Keratinocyte (primary cell): ENCODE data around the gene ADAMTS2. TPM values are rescaled to one million over a fixed set of nuclear protein-coding genes. Genes with fewer than 3 reads are reported as not detected.
A peak's percentile ranks its signal among the peaks of the same experiment; 100 is the strongest.

Experiments used
- DNase-seq: peaks from one replicate; pipeline ENCODE4 v3.0.0-alpha.2; 2011; ENCODE audit warnings: low read depth, missing footprints, low spot score
- FAIRE-seq: peaks from 2 replicates; lab custom pipeline; 2011; peaks lifted over from hg19 to GRCh38; lab: Jason Lieb, UNC
- H2AFZ ChIP-seq: 2 replicates; pipeline ENCODE4 v1.6.0; 2012; ENCODE audit warnings: low read length, control low read depth, inconsistent platforms; ENCODE audit not compliant: control insufficient read depth
- H3K27ac ChIP-seq: 2 replicates; pipeline ENCODE4 v1.5.1; 2011; ENCODE audit warnings: low read length; ENCODE audit not compliant: control insufficient read depth, insufficient read depth
- H3K27me3 ChIP-seq: 3 replicates; pipeline ENCODE4 v1.6.0; 2011; ENCODE audit warnings: low read length; ENCODE audit not compliant: control insufficient read depth, insufficient read depth; ENCODE audit errors: extremely low read depth
- H3K36me3 ChIP-seq, 2 experiments: 2 replicates in 1 of 2; 3 replicates in 1 of 2; pipeline ENCODE4 v1.5.1; 2011; ENCODE audit warnings: low read length in 2 of 2, mild to moderate bottlenecking in 1 of 2; ENCODE audit not compliant: control insufficient read depth in 2 of 2, insufficient read depth in 2 of 2; ENCODE audit errors: extremely low read depth in 1 of 2
- H3K4me1 ChIP-seq: 3 replicates; pipeline ENCODE4 v1.5.1; 2011; ENCODE audit warnings: low read length; ENCODE audit not compliant: control insufficient read depth, insufficient read depth; ENCODE audit errors: extremely low read depth
- H3K4me2 ChIP-seq: 3 replicates; pipeline ENCODE4 v1.6.0; 2011; ENCODE audit warnings: low read depth, low read length; ENCODE audit not compliant: control insufficient read depth, insufficient read depth; ENCODE audit errors: extremely low read depth
- H3K4me3 ChIP-seq, 3 experiments: fragments of 200-600 bp in 1 of 3; sonication (generic) in 1 of 3; 2 replicates in 2 of 3; 3 replicates in 1 of 3; pipeline ENCODE4 v1.5.1; 2011 to 2016; ENCODE audit warnings: low read length in 3 of 3, mild to moderate bottlenecking in 3 of 3, control low read depth in 2 of 3, inconsistent platforms in 1 of 3, low read depth in 1 of 3, mixed read lengths in 1 of 3, mixed run types in 1 of 3, moderate library complexity in 1 of 3; ENCODE audit not compliant: control insufficient read depth in 2 of 3, insufficient read depth in 2 of 3; ENCODE audit errors: extremely low read depth in 1 of 3
- H3K79me2 ChIP-seq: 2 replicates; pipeline ENCODE4 v1.6.0; 2012; ENCODE audit warnings: low read length; ENCODE audit not compliant: control insufficient read depth, insufficient read depth
- H3K9ac ChIP-seq: 3 replicates; pipeline ENCODE4 v1.6.0; 2011; ENCODE audit warnings: low read length; ENCODE audit not compliant: control insufficient read depth, insufficient read depth; ENCODE audit errors: extremely low read depth
- H3K9me1 ChIP-seq: 3 replicates; pipeline ENCODE4 v1.6.0; 2011; ENCODE audit warnings: low read length; ENCODE audit not compliant: control insufficient read depth, insufficient read depth; ENCODE audit errors: extremely low read depth
- H3K9me3 ChIP-seq: 2 replicates; pipeline ENCODE4 v1.5.1; 2012; ENCODE audit warnings: low read depth, low read length; ENCODE audit not compliant: control insufficient read depth
- H4K20me1 ChIP-seq: 3 replicates; pipeline ENCODE4 v1.6.0; 2011; ENCODE audit warnings: low read length; ENCODE audit not compliant: control insufficient read depth, insufficient read depth; ENCODE audit errors: extremely low read depth
- EZH2 ChIP-seq: IDR thresholded peaks from one replicate; pipeline ENCODE4 v1.6.1; 2012; ENCODE audit warnings: inconsistent platforms, mild to moderate bottlenecking, low read length, moderate library complexity
- dilution Hi-C: fragments of 300-500 bp; cut with MboI; formaldehyde crosslinking; loops from one replicate; pipeline ENCODE4 v1.7.0; 2020; ENCODE audit warnings: low sequenced_read_pairs; ENCODE audit not compliant: extremely low pct_ligation_motif_present
- polyA plus RNA-seq, 5 experiments: library from polyadenylated mRNA; depleted of rRNA in 3 of 5; stranded (reverse) in 3 of 5; stranded (forward) in 1 of 5; unstranded in 1 of 5; fragments of >200 nt; gene quantifications; 1 replicate in 1 of 5; 2 replicates in 3 of 5; 3 replicates in 1 of 5; pipeline versions ENCODE4 v1.2.1 to v1.2.3, GENCODE V29; 2011 to 2012; ENCODE audit warnings: missing spikeins in 2 of 5, low read depth in 1 of 5, low replicate concordance in 1 of 5
- TF ChIP-seq, protein P1 (sequence below), 3 experiments: IDR thresholded peaks in 1 of 3; conservative IDR thresholded peaks in 1 of 3; optimal IDR thresholded peaks in 1 of 3; 2 replicates in 2 of 3; 3 replicates in 1 of 3; pipeline versions ENCODE3 to v1.5.1; 2011; ENCODE audit warnings: low read length in 3 of 3, mild to moderate bottlenecking in 3 of 3, moderate library complexity in 2 of 3, control low read depth in 1 of 3, inconsistent platforms in 1 of 3; ENCODE audit not compliant: insufficient read depth in 2 of 3; ENCODE audit errors: extremely low read depth in 1 of 3

Gene ADAMTS2
- polyA plus RNA-seq, 1 donor (not counting 4 experiments of a cell fraction or from before 2014, with no cell fraction given) = not detected

DNA sequence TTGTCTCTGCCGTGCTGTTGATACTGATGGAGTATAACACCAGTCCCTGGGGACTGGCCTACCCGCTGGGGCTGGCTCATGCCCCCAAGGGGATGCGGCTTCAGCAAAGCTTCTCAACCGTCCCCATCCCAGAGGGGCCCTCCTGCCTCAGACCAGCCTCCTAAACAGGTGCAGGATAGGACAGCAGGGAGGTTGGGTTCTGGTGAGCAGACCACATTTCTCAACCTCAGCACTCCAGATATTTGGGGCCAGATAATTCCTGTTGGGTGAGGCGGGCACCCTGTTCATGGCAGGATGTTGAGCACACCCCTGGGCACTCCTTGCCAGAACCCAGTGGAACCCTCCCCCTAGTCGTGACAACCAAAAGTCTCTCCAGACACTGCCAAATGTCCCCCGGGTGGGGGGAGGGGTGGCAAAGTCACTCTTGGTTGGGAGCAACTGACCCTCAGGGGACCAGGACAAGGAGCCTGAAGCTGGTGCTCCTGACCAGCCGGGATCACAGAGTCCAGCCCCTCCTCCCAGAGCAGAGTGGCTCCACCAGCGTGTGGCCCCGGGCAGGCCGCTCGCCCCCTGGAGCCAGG, 177.3 kb downstream of the ADAMTS2 start:
- Histone ChIP-seq H3K9me3 (peaks cover 14% of the 10 kb centered on the region), H2AFZ (no peak overlapping the region), H3K9ac (no peak overlapping the region), H3K9me1 (no peaks in the 10 kb centered on the region), H3K4me3 (no peak overlapping the region), H3K4me2 (no peak overlapping the region), H4K20me1 (no peaks in the 10 kb centered on the region), H3K27ac (no peak overlapping the region), H3K4me1 (no peaks in the 10 kb centered on the region), H3K27me3 (no peaks in the 10 kb centered on the region), H3K36me3 (no peaks in the 10 kb centered on the region), H3K79me2 (no peaks in the 10 kb centered on the region)
- no peak for TF ChIP-seq EZH2
- TF ChIP-seq, protein P1, sequence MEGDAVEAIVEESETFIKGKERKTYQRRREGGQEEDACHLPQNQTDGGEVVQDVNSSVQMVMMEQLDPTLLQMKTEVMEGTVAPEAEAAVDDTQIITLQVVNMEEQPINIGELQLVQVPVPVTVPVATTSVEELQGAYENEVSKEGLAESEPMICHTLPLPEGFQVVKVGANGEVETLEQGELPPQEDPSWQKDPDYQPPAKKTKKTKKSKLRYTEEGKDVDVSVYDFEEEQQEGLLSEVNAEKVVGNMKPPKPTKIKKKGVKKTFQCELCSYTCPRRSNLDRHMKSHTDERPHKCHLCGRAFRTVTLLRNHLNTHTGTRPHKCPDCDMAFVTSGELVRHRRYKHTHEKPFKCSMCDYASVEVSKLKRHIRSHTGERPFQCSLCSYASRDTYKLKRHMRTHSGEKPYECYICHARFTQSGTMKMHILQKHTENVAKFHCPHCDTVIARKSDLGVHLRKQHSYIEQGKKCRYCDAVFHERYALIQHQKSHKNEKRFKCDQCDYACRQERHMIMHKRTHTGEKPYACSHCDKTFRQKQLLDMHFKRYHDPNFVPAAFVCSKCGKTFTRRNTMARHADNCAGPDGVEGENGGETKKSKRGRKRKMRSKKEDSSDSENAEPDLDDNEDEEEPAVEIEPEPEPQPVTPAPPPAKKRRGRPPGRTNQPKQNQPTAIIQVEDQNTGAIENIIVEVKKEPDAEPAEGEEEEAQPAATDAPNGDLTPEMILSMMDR (optimal IDR thresholded peaks at IDR 0.05 in 1 of 3, IDR thresholded peaks at IDR 0.05 in 1 of 3, conservative IDR thresholded peaks at IDR 0.05 in 1 of 3; ENCODE audit: extremely low read depth in 1 of 3, insufficient read depth in 2 of 3, low read length in 3 of 3) = no peak
- DNase-seq = no peak
- no peak for FAIRE-seq
- dilution Hi-C loops = no loop called here

DNA sequence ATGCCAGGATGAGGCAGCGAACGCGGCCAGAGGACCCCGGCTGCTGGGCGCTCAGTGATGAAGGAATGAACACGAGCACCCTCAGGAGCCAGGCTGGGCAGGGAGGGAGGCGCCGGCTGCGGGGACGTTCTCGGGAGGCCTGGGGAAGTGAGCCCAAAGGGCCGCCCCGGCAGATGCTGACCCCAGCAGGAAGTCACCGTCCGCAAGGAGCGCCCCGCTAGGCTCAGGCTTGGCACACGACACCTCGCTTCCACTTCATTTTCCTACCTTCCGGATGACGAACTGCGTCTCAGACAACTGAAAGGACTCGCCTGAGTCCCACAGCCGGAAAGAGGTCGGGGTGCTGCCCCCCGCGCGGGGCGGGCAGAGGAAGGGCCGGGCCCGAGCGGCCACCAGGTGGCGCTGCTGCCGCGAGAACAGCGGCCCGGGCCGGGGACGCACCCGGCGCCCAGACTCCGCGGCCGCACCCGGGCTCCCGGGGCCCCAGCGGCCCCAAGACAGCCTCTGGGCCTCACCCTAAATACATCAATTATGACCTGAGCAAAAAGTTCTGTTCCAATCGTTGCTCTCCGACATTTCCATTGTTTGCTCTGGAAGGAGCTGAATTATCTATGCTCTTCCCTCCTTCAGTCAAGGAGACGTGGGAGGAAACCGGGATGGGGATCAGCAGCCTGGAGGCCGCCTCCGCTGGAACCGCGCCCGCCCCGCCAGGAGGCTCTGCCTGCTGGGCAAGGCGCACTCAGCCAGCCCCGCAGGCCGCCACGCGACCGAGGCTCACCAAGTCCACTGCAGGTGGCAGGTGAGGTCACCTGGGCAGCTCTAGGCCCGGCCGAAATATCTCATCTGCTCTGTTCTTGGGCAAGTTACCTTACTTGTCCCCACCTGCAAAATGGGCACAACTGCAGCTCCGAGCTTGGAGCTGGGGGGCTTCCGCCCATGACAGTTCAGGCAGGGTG, 178.1 kb downstream of the ADAMTS2 start:
- H3K9ac ChIP-seq = no peak overlapping the region
- H3K4me2 ChIP-seq = no peak overlapping the region
- dilution Hi-C loops = no loop called here
- TF ChIP-seq EZH2 = no peak
- TF ChIP-seq, protein P1 (optimal IDR thresholded peaks at IDR 0.05 in 1 of 3, IDR thresholded peaks at IDR 0.05 in 1 of 3, conservative IDR thresholded peaks at IDR 0.05 in 1 of 3; ENCODE audit: extremely low read depth in 1 of 3, insufficient read depth in 2 of 3, low read length in 3 of 3) = peak; percentile 22 to 44 (median 30)
- no peak overlapping the region for H3K27ac ChIP-seq
- no peaks in the 10 kb centered on the region for H3K36me3 ChIP-seq
- FAIRE-seq = no peak
- no peaks in the 10 kb centered on the region for H3K79me2 ChIP-seq
- DNase-seq = no peak
- no peak overlapping the region for H2AFZ ChIP-seq
- no peaks in the 10 kb centered on the region for H3K4me1 ChIP-seq
- no peak overlapping the region for H3K4me3 ChIP-seq
- no peaks in the 10 kb centered on the region for H3K9me1 ChIP-seq
- H3K9me3 ChIP-seq = peaks cover 15% of the 10 kb centered on the region
- no peaks in the 10 kb centered on the region for H4K20me1 ChIP-seq
- H3K27me3 ChIP-seq = no peaks in the 10 kb centered on the region
